Measurements from ENCODE around the gene SPATS1.

DNA sequence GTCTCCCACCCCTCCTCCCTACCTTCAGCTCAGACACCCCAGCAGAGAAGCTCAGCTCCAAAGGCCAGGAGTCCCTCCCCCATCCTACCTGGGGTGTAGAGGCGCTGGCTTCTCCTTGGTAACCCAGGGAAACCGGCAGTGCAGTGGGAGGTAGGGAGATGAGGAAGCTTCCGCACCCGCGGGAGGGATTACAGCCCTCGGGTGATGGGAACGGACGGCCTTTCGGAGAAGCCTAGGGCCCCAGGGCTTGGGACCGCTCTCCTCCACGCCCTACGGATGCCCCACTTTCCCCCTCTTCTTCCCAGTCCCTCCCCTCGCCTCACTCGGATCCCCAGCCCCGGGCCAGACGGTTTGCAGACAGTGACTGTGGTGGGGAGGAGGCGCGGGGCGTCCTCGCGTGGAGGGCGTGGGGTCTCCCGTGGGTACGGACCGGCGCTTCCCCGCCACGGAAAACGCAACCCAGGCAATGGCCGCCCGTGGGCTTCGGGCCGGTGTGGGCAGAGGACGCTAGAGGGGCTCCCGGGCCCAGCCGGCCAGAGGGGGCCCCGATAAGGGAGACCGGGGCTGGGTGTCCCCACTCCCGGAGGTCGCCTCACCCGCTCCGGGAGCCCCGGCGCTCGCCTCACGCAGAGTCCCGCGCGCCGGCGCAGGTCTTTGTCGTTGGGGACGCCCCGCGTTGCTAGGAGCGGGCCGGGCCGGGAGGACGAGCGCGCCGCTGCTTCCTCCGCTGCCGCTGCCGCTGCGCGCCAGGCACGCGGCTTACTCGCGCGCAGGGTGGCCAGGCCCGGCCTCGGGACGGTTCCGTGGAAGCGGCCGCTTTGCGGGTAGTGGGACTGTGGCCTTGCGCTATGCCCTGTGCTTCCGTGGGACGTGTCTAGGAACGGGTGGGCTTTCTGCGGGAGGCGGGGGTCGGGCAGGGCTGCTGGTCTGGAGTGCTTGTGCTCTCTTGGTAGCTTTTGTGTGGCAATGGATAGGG, 45.1 kb upstream of the SPATS1 start:
- no peak for TF ChIP-seq PHF21A (CRISPR knock-in tag; IDR thresholded peaks at IDR 0.05)
- TF ChIP-seq, protein P1, sequence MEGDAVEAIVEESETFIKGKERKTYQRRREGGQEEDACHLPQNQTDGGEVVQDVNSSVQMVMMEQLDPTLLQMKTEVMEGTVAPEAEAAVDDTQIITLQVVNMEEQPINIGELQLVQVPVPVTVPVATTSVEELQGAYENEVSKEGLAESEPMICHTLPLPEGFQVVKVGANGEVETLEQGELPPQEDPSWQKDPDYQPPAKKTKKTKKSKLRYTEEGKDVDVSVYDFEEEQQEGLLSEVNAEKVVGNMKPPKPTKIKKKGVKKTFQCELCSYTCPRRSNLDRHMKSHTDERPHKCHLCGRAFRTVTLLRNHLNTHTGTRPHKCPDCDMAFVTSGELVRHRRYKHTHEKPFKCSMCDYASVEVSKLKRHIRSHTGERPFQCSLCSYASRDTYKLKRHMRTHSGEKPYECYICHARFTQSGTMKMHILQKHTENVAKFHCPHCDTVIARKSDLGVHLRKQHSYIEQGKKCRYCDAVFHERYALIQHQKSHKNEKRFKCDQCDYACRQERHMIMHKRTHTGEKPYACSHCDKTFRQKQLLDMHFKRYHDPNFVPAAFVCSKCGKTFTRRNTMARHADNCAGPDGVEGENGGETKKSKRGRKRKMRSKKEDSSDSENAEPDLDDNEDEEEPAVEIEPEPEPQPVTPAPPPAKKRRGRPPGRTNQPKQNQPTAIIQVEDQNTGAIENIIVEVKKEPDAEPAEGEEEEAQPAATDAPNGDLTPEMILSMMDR (CRISPR knock-in tag; IDR thresholded peaks at IDR 0.05): no peak
- no peak for TF ChIP-seq POLR2A (IDR thresholded peaks at IDR 0.05; ENCODE audit: insufficient read depth in 1 of 2, low read depth in 2 of 2, low read length in 2 of 2)

Measured in HepG2 (cell line).